ENCODE data around the gene SASH1.

Gene SASH1

DNA sequence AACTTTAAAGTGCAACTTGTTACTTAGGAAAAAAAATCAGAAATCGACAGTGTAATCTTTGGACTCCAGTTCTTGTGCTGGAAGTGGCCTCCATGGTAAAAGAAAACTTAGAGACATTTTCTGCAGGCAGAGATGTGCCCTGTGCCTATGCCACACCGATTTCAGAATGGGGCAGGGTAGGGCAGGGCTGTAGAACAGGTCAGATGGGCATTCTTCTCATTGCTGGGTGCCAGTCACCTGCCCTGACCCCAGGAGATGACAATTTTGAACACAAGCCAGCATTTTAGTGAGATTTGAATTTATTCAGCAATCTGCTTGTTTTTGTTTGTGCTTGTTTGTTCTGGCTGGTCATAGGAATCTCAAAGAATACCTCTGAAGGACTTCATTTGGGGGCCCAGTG is 63.3 kb downstream of the SASH1 start (continued):
- no peak for TF ChIP-seq MZF1 (tag by site-specific recombination; IDR thresholded peaks at IDR 0.05; ENCODE audit: borderline replicate concordance)
- TF ChIP-seq YY1 (tag by site-specific recombination; IDR thresholded peaks at IDR 0.05): no peak
- no peak for TF ChIP-seq MYNN (tag by site-specific recombination; IDR thresholded peaks at IDR 0.05; ENCODE audit: borderline replicate concordance)
- no peak for TF ChIP-seq ZNF311 (tag by site-specific recombination; IDR thresholded peaks at IDR 0.05; ENCODE audit: borderline replicate concordance)

DNA sequence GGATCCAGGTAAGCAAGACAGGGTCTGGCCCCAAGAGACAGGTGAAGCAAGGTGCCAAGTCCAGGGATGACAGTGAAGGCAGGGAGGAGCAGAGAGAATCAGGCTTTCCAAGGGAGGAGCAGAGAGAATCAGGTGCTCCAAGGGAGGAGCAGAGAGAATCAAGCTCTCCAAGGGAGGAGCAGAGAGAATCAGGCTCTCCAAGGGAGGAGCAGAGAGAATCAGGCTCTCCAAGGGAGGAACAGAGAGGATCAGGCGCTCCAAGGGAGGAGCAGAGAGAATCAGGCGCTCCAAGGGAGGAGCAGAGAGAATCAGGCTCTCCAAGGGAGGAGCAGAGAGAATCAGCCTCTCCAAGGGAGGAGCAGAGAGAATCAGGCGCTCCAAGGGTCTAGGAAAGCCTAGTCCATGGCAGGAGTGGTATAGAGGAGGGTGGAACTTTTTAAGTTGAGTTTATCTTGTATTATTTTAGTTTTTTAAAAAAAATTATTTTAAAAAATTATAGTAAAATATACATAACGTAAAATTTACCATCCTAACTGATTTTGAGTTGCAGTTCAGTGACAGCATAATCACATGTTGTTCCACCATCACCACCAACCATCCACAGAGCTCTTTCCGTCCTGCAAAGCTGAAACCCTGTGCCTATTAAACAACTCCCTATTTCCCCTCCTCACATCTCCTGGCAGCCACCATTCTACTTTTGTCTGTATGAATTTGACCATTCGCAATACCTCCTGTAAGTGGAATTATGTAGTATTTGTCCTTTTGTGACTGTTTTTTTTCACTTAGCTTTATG is 64.1 kb downstream of the SASH1 start:
- Histone ChIP-seq H3K4me1 (ENCODE audit: control insufficient read depth, insufficient read depth, low read length) (no peaks in the 10 kb centered on the region), H3K36me3 (ENCODE audit: control insufficient read depth in 2 of 2, insufficient read depth in 1 of 2, low read length in 2 of 2) (no peaks in the 10 kb centered on the region), H3K4me3 (ENCODE audit: low read depth, low read length) (no peak overlapping the region), H3K27ac (ENCODE audit: extremely low read depth, low read depth, low read length) (no peak overlapping the region), H3K9me3 (ENCODE audit: control insufficient read depth, insufficient read depth, low read depth, low read length) (no peaks in the 10 kb centered on the region)
- CTCF ChIA-PET: interaction anchor here (0.6 kb wide), 1 partner anchor 152 kb away, joined by 3 read pairs; no protein-coding TSS in a partner anchor
- TF ChIP-seq, protein P1, sequence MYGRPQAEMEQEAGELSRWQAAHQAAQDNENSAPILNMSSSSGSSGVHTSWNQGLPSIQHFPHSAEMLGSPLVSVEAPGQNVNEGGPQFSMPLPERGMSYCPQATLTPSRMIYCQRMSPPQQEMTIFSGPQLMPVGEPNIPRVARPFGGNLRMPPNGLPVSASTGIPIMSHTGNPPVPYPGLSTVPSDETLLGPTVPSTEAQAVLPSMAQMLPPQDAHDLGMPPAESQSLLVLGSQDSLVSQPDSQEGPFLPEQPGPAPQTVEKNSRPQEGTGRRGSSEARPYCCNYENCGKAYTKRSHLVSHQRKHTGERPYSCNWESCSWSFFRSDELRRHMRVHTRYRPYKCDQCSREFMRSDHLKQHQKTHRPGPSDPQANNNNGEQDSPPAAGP (tag by site-specific recombination; IDR thresholded peaks at IDR 0.05): peak; percentile 79
- TF ChIP-seq, protein P2, sequence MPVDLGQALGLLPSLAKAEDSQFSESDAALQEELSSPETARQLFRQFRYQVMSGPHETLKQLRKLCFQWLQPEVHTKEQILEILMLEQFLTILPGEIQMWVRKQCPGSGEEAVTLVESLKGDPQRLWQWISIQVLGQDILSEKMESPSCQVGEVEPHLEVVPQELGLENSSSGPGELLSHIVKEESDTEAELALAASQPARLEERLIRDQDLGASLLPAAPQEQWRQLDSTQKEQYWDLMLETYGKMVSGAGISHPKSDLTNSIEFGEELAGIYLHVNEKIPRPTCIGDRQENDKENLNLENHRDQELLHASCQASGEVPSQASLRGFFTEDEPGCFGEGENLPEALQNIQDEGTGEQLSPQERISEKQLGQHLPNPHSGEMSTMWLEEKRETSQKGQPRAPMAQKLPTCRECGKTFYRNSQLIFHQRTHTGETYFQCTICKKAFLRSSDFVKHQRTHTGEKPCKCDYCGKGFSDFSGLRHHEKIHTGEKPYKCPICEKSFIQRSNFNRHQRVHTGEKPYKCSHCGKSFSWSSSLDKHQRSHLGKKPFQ (tag by site-specific recombination; IDR thresholded peaks at IDR 0.05): no peak
- POLR2A ChIA-PET: no interaction called here

DNA sequence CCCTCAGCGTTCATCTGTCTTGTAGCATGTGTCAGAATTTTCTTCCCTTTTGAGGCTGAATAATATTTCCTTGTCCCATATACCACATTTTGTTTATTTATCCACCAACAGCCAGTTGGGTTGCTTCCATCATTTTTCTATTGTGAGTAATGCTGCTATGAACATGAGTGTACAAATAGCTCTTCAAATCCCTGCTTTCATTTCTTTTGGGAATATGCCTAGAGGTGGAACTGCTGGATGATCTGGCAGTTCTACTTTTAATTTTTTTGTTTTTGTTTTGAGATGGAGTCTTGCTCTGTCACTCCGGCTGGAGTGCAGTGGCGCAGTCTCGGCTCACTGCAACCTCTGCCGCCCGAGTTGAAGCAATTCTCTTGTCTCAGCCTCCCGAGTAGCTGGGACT is 64.7 kb downstream of the SASH1 start:
- no peak overlapping the region for H3K4me3 ChIP-seq (ENCODE audit: low read depth, low read length)
- H3K36me3 ChIP-seq (ENCODE audit: control insufficient read depth in 2 of 2, insufficient read depth in 1 of 2, low read length in 2 of 2): no peaks in the 10 kb centered on the region
- no peaks in the 10 kb centered on the region for H3K4me1 ChIP-seq (ENCODE audit: control insufficient read depth, insufficient read depth, low read length)
- CTCF ChIA-PET: no interaction called here
- no peak overlapping the region for H3K27ac ChIP-seq (ENCODE audit: extremely low read depth, low read depth, low read length)
- no peaks in the 10 kb centered on the region for H3K9me3 ChIP-seq (ENCODE audit: control insufficient read depth, insufficient read depth, low read depth, low read length)
- POLR2A ChIA-PET: no interaction called here
- TF ChIP-seq ZBTB17 (tag by site-specific recombination; IDR thresholded peaks at IDR 0.05): no peak
- TF ChIP-seq ZNF16 (tag by site-specific recombination; IDR thresholded peaks at IDR 0.05; ENCODE audit: low read depth): no peak
- no peak for TF ChIP-seq ZNF266 (tag by site-specific recombination; IDR thresholded peaks at IDR 0.05; ENCODE audit: low read depth)
- TF ChIP-seq, protein P3, sequence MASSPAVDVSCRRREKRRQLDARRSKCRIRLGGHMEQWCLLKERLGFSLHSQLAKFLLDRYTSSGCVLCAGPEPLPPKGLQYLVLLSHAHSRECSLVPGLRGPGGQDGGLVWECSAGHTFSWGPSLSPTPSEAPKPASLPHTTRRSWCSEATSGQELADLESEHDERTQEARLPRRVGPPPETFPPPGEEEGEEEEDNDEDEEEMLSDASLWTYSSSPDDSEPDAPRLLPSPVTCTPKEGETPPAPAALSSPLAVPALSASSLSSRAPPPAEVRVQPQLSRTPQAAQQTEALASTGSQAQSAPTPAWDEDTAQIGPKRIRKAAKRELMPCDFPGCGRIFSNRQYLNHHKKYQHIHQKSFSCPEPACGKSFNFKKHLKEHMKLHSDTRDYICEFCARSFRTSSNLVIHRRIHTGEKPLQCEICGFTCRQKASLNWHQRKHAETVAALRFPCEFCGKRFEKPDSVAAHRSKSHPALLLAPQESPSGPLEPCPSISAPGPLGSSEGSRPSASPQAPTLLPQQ (tag by site-specific recombination; IDR thresholded peaks at IDR 0.05): no peak
- no peak for TF ChIP-seq ZXDB (tag by site-specific recombination; IDR thresholded peaks at IDR 0.05)
- TF ChIP-seq ZNF707 (tag by site-specific recombination; IDR thresholded peaks at IDR 0.05): no peak
- no peak for TF ChIP-seq ZNF785 (tag by site-specific recombination; IDR thresholded peaks at IDR 0.05)
- TF ChIP-seq ZNF664 (tag by site-specific recombination; IDR thresholded peaks at IDR 0.05): no peak
- TF ChIP-seq ZNF138 (tag by site-specific recombination; IDR thresholded peaks at IDR 0.05; ENCODE audit: borderline replicate concordance): no peak
- TF ChIP-seq ZNF10 (tag by site-specific recombination; IDR thresholded peaks at IDR 0.05): no peak
- no peak for TF ChIP-seq HOXD13 (CRISPR knock-in tag; IDR thresholded peaks at IDR 0.05; ENCODE audit: borderline replicate concordance)
- no peak for TF ChIP-seq ZNF501 (tag by site-specific recombination; IDR thresholded peaks at IDR 0.05)
- no peak for TF ChIP-seq ZNF324 (tag by site-specific recombination; IDR thresholded peaks at IDR 0.05)

All from HEK293 (cell line).